G401.6 (cell line): ENCODE results near the gene ABLIM2.

Experiments
- FAIRE-seq: peaks from 2 replicates; lab custom pipeline; 2012; peaks lifted over from hg19 to GRCh38; lab: Jason Lieb, UNC

Gene ABLIM2

DNA sequence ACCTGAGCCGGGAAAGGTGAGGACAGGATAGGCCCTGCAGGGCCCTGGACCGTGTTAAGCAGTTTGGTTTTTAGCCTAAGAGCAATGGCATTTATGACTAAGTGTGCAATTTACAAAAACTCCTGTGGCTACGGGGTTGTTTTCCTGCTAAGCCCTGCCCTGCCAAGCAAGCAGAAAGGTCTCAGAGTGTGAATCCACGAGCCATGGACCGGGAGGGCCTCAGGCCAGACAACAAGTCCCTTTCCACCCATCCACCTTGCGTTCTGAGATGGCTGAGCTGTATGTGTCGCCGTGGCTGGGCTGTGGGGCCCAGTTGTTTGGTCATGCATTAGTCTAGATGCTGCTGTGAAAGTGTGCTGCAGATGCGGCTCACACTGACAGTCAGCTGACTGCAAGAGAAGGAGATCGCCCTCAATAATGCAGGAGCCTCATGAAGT lies 185.1 kb downstream of the ABLIM2 start:
- no peak for FAIRE-seq

GRCh38 chr4:7971881-7972500 lies 186.6 kb downstream of the ABLIM2 start:
- no peak for FAIRE-seq

- FAIRE-seq: no peak
Measured at GRCh38 chr4:7971159-7971631, 187.4 kb downstream of the ABLIM2 start.

GRCh38 chr4:7970361-7970946 lies 188.2 kb downstream of the ABLIM2 start:
- FAIRE-seq: no peak

DNA sequence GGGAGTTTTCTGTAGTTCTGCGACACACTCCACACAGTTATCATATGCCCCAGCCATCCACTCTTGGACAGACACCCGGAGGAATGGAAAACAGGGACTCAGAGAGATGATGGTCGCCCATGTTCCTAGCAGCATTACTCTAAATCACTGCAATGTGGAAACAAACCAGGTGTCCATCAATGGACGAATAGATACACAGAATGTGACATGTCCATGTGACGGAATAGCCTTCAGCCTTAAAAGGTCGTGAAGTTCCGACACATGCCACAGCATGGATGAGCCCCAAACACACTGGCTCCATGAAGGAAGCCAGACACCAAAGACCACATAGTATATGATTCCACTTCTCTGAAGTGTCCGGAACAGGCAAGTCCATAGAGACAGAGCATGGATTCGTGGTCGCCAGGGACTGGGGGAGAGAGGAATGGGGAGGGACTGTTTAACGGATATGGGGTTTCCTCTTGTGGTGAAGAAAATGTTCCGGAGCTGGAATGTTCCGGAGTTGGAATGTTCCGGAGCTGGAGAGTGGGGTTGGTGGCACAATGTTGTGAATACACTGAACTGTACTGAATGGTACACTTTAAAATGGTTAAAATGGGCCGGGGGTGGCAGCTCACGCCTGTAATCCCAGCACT lies 190.2 kb downstream of the ABLIM2 start:
- no peak for FAIRE-seq

DNA sequence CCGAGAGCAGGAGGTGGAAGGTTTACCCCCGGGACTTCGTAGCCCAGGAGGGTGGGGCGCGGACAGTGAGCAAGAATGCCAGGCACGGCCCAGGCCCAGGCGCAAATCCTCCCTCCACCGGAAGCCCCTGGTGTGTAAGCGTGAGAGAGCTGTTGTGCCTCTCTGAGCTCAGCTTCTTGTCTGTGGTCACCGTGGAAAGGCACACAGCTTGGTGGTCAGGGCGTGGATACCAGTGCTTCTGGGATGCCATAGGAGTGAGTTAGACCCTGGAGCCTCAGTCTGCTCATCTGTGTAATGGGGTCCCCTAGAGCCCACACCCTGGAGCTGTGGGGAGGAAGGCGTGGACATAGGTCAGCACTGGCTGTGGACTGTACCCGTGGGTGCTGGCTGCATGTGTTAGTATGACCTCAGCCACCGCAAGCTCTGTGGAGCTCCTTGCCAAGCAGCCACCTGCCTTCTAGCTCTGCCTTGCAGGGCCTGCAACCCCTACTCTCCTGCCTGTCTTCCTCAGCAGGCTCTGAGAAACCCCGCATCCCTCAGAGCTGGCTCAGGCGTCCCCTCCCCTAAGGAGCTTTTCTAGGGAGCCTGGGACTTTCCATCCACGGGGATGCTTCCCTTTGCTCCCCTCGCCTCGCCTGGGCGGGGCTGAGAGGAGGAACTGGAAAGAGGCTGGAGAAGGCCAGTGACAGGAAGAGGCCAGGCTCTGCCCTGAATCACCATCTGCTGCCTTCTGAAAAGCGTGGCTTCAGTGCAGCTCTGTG lies 190.9 kb downstream of the ABLIM2 start:
- no peak for FAIRE-seq

DNA sequence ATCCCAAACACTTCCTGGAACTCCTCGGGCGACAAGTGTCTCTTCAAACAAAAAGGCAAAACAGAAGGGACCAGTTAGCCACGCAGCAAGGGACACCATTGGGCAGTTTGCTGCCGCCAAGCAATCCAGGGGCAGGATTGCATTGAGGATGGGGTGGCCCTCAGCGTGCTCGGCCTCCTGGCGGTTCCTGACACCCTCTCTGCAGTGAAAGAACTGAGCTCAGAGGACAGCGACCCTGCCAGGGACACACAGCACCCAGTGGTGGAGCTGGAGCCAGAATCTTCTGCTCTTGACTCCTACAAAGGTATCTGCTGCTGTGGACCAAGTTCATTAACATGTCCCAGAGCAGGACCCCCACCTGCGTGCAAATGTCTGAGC lies 191.6 kb downstream of the ABLIM2 start:
- no peak for FAIRE-seq

GRCh38 chr4:7966281-7967062 lies 192.1 kb downstream of the ABLIM2 start:
- no peak for FAIRE-seq

DNA sequence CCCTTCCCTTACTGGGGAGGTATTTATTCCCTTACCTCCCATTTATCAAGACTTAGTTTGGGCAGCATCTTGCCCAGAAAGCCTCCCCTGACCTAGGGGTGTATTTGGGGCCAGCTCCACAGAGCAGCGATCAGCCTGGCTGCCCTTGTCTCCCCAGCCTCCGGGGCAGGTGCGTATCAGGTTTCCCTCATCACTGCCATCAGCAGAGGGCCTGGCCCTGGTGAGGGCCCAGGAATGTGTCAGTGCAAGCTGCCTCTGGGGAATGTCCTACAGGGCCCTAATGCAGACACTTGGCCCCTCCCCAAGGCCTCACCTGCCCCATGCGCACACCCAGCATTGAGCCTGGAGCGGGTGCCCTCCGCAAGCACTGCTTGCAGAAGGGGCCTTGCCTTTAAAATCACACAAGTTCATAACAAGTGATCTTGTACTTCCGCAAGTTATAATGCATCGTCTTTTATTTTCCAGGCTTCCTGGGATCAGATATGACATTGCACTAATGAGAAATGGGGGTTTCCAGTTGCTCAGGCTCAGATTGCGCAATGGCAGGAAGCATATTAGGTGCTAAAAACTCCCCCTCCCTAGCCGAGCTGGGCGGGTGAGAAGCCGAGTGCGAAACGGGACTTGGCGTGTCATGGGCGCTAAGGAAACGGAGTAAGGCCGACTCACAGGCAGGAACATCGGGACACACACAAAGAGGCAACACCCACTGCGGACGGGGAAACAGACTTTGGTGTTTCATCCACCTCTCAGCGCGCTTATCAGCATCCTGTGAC lies 193.5 kb downstream of the ABLIM2 start:
- FAIRE-seq: no peak

DNA sequence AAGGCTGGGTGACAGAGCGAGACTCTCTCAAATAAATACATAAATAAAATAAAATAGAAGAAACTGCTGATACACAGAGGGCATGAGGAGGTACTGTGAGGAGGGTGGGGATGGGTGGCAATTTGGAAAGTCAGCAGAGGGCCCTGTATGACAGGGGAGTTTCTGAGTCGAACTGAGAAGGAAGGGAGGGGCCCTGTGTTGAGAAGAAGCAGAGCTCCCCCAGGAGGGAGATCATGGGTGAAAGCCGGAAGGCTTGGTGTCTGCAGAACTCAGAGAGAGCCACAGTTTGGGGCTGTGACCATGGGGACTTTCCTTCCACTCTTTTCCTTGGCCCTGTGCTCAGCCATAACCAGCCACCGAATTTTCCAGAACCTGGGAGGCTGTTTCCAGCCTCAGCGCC lies 194.2 kb downstream of the ABLIM2 start:
- FAIRE-seq: no peak

DNA sequence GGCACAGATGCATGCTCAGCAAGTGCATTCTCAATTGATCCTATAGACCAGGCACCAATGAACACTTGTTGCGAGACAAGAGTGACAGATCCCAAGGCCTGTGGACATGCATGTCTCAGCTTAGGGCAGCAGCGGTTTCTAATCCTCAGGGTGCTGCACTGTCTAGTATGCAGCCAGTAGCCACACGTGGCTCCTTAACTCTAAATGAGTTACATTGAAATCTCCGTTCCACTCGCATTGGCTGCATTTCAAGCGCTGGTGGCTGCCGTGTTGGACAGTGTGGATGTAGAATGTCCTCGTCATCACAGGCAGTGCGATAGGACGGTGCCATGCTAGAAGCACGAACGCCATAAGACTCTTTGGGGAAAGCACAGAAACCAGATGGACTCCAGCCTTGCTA lies 194.9 kb downstream of the ABLIM2 start:
- no peak for FAIRE-seq

- no peak for FAIRE-seq
Measured at GRCh38 chr4:7962609-7963508, 195.8 kb downstream of the ABLIM2 start.

DNA sequence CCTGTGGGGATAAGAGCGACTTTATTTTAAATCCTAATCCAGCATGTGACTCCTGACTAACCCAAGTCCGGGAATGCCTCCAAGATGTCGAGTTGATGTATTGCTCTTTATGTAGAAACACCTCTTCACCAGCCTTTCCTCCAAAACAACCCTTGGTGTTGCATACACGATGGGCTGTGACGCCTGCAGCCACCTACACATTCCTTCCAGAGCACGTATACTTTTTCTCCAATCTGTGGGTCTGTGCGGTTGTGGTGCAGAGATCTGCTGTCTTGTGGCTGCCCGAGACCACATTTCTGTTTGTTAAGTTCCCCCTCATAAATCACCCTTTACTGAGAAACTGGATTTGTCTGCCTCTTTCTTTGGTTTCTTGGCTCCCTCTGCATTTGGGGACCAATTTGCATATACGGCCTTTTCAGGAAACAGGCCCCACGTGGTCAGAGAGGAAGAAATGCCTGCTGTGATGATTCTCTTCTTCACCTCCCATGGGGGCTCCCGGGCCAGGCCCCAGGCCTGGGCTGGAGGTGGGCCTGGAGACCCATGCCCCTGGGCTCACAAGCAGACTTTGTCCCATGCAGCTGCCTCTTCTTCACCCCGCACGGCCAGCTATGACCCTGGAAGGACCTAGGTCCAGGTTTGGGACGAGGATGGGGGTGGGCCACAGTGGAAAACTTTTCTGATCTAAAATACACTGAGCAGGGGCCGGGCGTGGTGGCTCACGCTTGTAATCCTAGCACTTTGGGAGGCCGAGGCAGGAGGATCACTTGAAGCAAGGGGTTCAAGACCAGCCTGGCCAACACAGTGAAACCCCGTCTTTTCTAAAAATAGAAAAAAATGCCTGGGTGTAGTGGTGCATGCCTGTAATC lies 197.6 kb downstream of the ABLIM2 start:
- FAIRE-seq: no peak

- FAIRE-seq: no peak
Measured at GRCh38 chr4:7960017-7960789, 198.4 kb downstream of the ABLIM2 start.

GRCh38 chr4:7959078-7959477 lies 199.5 kb downstream of the ABLIM2 start:
- FAIRE-seq: no peak

DNA sequence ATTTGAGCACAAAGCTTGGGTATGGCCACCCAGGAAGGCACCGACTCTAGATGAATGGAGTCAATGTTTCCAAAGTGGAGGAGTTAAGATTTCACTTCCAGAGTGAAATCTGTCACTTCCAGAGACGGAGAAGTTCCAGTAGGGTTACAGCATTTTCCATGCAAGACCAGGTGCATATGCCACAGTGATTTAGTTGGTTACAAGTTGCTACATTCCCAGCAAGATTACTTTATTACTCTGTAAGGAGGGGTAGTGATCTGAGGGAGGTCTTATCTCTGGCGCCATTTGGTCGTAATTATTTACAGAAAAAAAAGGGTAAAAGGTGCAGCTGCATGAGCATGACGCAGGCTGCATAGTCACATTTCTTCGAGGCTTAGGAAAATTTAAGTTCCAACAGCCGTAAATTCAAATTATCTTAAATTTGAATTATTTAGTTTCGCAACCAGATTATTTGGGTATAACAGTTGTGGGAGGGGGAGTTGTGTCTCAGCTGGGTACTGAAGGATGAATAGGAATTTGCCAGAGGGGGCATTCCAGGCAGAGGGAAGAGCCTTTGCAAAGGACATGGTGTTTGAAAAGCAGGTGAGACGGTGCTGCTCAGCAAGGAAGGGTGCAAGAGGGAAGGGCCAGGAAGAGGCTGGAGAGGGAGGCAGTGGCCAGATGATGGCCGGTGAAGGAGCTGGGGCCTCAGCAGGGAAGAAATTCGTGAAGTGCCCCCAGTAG lies 201.5 kb downstream of the ABLIM2 start:
- FAIRE-seq: no peak

DNA sequence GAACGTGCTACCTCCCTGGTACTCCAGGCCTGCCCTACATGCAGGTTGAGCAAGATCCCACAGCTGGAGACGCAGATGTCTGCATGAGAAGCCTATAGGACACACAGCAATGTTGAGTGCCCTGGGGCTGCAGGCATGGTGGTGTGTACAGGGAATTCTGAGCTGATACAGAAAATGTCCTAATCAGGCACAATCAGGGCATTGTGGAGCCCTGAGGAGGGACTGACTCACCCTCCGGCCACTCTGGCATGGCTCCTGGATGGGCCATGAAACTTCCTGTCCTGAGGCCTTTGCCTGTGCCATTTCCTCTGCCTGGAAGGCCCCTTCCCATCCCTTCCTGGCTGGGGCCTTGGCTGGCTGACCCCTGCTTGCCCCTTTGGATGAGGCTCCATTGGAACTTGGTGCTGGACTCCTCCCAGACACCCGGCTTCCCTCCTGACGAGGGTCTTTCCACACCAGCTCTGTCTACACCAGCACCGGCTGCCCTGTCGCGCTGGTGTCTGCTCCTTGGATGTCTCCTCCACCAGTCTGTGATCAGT lies 202.3 kb downstream of the ABLIM2 start:
- FAIRE-seq: no peak

DNA sequence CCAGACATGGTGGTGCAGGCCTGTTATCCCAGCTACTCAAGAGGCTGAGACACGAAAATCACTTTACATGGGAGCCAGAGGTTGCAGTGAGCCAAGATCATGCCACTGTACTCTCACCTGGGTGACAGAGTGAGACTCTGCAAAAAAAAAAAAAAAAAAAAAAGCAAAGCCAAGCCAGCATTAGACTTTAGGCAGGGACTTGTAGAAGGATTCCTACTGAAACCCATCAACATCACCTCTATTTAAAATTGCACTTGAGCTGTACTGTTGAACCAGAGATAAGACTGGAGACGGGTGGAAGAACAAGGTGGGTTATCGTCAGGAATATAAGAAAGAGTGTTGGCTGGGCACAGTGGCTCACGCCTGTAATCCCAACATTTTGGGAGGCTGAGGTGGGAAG lies 203.2 kb downstream of the ABLIM2 start:
- no peak for FAIRE-seq
